HG03575 (cell line): Measurements from ENCODE around the gene OMD.

Source experiments
- ATAC-seq: cut with Tn5 transposase; IDR thresholded peaks from one replicate; pipeline ENCODE4 v1.9.1; 2021; ENCODE audit not compliant: unreplicated experiment, insufficient number of reproducible peaks, low FRiP score; ENCODE audit errors: extremely low read depth

OMD gene, protein sequence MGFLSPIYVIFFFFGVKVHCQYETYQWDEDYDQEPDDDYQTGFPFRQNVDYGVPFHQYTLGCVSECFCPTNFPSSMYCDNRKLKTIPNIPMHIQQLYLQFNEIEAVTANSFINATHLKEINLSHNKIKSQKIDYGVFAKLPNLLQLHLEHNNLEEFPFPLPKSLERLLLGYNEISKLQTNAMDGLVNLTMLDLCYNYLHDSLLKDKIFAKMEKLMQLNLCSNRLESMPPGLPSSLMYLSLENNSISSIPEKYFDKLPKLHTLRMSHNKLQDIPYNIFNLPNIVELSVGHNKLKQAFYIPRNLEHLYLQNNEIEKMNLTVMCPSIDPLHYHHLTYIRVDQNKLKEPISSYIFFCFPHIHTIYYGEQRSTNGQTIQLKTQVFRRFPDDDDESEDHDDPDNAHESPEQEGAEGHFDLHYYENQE

DNA sequence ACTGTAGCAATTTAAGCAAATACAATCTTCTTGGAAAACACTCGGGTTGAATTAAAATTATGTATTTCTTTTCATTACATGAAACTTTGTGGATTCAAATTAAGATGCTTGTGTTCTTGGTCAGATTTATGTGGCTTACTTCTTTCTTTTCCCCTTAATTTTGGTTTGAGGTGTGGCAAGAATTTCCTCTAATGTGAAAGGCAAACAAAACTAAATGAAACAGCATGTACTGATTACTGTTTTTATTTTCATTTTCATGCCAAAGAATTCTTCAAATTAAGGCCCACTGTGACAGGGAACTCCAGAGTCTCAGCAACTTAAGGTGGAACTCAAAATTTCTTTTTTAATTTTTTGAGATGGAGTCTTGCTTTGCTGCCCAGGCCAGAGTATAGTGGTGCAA lies at the start of gene OMD:
Gene OMD, minus strand, starts transcription at position 132 of the 400 bp plus-strand sequence. CDS start 6,913 bp downstream, outside the sequence.
- no peak for ATAC-seq

DNA sequence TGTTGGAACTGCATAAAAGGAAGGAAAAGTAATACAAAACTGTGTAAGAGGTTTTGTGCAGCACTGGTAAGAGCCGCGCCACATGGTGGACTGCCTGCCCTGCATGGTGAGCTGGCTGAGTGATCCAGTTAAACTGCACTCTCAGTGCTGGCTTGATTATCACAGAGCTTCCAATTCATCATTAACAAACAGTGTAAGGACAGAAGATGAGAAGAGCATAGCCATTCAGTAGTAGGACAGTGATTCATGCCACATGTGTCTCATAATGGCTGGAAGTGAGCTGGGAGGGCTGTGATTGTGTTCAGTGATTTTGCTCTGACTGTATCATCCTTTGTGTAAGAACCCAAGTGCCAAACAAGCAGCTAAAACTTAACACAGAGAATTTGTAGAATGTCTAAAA lies 43.9 kb upstream of the OMD start:
- no peak for ATAC-seq

DNA sequence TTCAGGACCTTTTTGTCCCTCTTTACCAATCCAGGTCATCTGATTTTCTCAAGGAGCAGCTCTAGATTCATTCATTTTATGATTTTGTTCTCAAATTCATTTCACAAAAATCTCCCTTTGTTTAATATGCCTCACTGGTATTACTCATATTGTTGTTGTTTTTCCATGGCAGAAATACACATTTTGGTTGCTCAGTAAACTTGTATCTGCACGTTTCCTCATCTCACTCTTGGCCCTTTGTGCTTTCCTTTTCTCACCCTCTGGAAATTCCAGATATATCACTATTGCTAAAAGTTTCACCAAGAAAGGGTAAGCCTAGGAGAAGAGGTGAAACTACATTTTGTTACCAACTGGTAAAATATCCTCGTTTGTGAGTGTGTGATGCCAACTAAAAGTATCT lies 43.2 kb upstream of the OMD start:
- ATAC-seq: no peak

DNA sequence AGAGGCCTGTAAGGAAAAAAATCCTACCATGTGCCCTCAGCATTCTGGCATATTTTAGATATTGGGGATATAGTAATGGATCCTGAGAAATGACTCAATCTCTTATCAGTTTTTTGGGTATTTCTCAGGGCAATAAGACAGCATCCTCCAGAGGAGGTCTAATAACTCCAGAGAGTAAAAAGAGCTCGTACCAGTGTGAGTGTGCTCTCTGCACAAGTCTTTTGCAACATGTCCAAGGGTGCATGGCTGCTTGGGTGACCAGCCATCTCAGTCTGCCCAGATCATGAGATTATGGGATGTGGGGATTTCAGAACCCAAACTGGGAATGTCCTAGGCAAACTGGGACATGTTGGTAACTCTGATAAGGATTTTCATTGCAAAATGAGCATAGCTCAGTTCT lies 42.8 kb upstream of the OMD start:
- no peak for ATAC-seq

DNA sequence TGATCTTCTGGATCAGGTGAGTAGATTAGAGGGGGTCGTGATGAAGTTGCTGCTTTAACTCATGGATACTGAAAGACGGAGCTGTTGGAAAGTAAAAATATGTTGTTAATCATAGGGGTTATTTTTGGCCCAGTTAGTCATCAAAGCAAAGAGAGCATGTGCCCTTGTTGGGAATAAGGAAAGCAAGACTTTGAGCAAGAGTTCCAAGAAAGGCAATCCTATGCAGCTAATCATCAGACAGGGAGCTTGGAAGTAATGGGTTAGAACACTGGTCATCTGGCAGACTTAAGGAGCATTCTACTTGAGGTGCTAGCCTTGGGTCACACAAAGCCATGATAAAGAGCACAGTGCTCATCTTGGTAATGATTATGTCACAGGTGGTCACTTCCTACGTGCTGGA lies 39.7 kb upstream of the OMD start:
- no peak for ATAC-seq

DNA sequence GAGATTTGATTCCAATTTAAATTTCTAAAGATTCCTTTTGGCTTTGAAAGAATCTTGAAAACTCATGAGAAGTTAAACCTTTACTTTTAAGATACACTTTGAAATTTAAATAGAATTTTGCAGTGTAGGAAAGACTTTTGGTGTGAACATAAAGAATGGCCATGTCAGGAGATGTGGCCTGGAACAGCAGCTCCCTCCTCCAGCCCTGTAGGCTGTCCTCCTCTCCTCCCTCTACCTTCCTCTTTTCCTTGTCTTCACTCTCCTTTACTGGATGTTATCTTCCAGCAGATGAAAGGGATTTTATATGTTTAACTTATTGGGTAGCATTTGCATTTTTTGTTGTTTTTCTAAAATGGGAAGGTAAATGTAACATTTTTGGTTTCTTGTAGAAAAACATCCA lies 39.1 kb upstream of the OMD start:
- no peak for ATAC-seq

DNA sequence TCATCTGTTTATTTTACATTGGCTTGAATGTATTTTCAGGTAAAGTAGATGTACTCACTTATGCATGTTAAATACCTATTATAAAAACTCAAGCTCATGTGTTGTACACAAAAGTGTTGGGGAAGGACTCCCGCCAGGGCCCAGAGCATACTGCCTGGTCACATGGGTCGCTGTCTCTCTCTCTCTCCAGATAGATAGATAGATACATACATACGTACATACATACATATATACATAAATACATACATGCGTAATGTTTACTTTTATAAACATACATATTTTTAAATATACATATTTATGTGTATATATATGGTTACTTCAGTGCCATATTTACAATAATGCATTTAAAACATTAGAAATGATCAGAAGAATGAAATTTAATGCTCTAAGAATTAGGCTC lies 33.3 kb upstream of the OMD start:
- no peak for ATAC-seq

DNA sequence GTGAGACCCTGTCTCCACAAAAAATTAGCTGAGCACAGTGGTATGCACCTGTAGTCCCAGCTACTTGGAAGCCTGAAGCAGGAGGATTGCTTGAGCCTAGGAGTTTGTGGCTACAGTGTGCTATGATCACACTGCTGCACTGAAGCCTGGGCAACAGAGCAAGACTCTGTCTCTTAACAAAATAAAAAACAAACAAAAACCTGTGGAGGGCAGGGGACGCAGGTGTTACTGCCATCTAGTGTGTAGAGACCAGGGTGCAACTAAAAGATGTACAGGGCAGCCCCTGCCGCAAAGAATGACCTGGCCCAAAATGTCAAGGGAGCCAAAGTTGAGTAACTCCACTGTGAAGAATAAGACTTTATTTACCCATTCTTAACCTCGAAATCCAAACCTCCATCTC lies 30.9 kb upstream of the OMD start:
- no peak for ATAC-seq

DNA sequence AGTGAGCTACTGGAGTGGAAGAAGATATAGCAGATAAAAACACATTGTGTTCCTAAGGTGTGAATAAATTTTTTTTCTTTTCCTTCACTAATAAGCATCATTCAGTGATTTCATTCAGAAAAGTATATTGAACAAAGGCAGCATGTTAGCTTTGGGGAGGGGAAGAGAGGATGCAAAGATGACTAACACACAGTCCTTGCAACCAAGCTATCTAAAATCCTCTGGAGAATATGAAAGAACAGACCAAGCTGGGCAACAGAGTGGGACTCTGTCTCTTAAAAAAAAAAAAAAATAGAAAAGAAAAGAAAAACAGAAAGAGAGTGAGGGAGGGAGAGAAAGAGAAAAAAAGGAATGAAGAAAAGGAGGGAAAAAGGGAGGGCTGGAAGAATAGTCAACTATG lies 22.3 kb upstream of the OMD start:
- ATAC-seq: no peak

DNA sequence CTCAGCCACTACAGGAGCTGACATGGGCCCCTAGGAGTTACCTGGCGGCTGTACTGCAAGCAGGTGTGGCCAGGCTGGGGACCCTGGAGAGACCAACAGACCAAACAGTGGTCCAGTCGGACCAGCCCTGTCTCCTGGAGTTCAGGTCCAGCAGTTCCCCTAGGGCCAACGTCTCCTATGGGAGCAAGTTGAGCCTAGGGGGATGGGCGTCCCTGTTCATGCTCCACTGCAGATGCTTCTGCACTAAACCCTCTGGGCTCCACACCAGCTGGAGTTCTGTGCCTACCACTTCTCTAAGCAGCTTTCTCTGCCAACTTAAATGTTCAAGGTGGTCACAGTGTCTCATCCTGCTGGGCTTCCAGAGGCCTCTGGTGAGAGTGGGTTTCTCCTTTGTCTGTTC lies 20.6 kb upstream of the OMD start:
- ATAC-seq: no peak

DNA sequence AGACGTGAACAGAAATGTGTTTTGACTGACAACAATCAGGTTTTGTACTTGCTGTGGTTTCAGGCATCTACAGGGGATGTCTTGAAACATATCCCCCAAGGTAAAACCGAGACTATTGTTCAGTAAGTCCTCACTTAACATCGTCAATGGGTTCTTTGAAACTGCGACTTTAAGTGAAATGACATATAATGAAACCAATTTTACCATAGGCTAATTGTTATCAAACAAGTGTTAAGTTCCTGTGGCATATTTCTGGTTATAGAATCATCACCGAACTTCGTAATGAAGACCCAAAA lies 16.4 kb upstream of the OMD start:
- ATAC-seq: no peak

DNA sequence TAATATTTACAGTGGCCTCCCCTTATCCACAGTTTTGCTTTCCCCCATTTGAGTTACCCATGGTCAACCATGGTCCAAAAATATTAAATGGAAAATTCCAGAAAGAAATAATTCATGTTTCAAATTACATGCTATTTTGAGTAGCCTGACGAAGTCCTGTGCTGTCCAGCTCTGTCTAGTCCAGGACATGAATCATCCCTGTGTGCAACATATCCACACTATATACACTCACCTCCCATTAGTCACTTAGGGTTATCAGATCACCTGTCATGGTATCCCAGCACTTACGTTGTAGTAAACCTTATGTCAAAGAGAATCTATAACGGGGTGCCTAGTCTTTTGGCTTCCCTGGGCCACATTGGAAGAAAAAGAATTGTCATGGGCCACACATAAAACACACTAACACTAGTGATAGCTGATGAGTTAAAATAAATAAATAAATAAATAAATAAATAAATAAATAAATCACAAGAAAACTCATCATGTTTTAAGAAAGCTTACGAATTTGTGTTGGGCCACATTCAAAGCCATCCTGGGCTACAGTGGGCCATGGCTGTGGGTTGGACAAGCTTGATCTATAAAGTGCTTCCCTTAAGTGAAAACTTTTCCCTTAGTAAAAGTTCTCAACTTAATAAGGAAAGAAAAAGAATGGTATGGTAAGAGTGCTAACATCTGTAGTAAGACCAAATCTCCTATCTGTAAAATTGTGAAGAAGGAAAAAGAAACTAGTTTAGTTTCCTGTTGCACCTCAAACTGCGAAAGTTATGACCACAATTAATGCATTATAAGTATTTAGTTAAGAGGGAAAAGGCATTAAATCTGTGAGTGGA lies 15.9 kb upstream of the OMD start:
- no peak for ATAC-seq

DNA sequence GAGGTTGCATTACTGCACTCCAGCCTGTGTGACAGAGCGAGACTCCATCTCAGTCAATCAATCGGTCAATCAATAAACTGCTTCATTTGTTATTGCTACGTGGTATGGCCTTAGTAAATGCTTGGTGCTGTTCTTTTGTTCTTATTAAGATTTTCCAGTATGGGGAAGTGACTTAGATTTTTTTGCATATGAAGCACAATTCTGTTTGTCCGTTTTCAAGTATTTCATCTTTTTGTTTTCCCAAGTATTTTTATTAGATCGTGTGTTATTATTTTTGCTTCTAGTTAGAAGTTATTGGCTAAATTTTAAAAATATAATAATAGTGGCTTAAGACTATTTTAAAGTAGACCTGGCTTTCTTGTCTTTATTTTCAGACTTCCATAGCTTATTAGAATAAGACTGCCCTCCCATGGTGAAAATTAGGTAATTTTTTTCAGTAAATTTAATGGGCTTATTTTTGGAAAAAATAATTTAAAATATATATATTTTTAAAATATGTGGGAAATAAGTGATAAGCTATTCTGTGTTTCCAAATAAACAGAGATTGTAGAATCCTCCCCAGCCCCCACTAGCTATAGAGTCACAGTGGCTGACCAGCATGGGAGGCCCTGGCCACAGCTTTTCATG lies 14.7 kb upstream of the OMD start:
- ATAC-seq: no peak

DNA sequence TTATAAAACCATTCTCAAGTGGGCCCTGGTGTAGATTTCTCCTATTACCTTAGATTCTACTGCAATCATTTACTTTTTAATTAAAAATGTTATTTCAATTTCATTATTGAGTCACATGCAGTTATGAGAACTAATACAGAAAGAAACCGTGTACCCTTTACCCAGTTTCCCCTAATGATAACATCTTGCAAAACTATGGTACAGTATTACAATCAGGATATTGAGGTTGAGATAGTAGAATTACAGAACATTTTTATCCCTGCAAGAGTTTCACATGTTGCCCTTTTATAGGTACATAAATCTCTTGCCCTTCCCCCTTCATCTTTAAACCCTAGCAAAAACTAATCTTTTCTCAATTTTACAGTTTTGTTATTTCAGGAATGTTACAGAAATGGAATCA lies 11.0 kb upstream of the OMD start:
- ATAC-seq: no peak

DNA sequence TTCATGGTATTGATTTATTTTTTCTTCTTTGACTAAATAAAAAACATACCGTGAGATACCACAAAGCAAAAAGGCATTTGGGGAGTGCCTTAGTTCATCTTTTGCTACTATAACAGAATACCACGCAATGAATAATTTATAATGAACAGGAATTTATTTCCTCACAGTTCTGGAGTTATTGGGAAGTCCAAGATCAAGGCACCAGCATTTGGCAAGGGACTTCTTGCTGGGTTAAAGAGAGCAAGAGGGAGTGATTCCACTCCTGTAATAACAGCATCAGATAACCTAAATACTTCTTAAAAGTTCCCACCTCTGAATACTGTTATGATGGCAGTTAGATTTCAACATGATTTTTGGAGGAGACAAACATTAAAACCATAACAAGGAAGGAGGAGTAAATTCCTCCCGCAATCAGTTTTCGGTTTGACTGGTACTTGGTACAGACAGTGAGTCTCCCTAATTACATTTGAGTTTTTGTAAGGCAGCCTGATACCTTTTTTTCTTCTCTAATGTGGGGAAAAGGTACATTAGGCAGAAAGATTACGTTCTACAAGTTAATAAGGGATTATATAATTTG lies 8.8 kb upstream of the OMD start:
- ATAC-seq: no peak

DNA sequence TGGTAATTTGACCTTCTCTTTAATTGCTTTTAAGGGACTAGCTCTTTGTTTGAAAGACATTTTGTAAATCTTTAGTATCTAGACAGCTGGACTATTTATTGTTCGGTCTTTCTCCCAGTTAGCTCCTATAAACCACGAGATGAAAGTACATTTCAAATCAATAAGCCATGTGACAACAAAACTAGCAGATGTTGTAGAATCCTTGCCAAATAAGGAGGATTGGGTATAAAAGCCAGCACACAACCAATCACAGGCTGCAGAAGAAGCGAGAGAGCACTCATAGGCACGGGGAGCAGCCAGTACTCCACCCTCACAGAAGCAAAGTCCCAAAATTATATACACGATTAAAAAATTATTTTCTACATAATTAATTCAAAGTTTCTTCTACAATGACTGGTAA lies 8.1 kb upstream of the OMD start:
- ATAC-seq: no peak

DNA sequence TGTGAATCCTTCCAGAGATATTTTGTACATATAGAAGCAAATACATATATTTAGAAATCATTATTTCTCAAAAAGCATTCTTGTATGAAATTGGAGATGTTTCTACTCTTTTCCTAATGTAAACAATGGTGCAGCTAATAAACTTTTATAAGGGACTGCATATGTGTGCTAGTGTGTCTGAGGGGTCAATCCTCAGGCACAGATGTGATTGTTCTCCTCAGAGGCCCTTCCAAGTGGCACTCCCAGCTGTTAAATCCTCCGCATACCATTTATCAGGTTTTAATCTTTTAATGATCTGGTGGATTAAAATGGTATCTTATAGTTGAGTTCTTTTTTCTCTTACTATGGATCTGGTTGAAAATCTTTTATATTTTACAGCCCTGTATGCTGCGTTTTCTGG lies 5.6 kb upstream of the OMD start:
- ATAC-seq: no peak

DNA sequence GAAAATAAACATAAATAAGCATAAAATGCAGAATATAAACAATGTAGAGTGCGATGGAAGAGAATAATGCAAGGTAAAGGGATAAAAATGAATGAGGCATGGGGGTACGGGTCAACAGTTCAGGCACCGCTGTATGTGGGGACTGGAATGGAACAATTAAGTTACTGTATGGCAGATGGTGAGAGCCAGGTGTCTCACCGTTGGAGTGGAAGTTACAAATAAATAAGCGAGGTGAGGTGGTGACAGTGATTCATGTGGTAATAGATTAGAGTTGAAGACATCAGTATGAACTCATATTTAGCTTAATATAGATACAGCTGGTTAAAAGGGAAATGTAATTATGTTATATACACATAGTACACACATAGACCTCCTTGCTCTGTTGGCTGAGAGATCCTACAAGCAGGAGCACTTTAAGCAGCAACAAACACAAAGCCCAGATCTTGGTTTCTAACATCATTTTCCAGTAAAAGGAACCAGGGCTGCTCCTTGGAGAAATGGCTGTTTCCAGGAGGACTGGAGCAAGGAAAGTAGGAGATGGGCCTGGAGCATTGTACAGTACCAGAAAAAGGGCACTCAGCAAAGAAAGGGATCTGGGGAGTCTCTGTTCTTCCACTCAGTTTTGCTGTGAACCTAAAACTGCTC lies 2.4 kb upstream of the OMD start:
- no peak for ATAC-seq

DNA sequence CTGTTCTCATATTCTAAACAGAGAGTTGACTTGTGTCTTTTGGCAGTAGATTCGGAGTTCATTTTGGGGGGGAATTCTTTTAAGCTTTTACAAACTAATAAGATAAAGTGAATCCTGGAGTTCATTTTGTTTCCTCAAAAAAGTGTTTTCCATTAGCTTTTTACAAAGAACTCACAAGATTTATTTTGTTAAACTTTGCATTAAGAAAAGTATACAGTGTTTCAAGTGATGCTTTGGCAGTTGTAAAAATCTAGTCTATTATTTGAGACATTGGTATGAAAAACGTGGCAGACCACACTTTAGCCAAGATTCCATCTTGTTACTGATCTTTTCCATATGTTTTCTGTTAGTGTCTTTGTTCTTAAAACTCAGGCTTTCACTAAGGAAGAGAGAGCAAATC lies 1.2 kb upstream of the OMD start:
- no peak for ATAC-seq
